Tibial nerve (tissue), 4 donors: ENCODE results near the gene S100A11. TPM values are rescaled to one million over a fixed set of nuclear protein-coding genes. Genes with fewer than 3 reads are reported as not detected.

Experiments used
- DNase-seq, 2 donors: peaks; one replicate each; pipeline ENCODE4 v3.0.0-alpha.2; 2019; ENCODE audit warnings: low spot score in 2 of 2
- H3K27ac ChIP-seq, 4 donors: fragments of 200-600 bp; sonication (generic) in 3 of 4; one replicate each; pipeline ENCODE4 v1.5.1; 2017 to 2019; ENCODE audit warnings: mild to moderate bottlenecking in 1 of 4
- H3K27me3 ChIP-seq, 2 donors: fragments of 200-600 bp; sonication (generic) in 1 of 2; one replicate each; pipeline versions ENCODE4 v1.5.1 to v1.6.0; 2017 to 2019
- H3K36me3 ChIP-seq, 3 donors: fragments of 200-600 bp; sonication (generic); one replicate each; pipeline ENCODE4 v1.5.1; 2018 to 2019
- H3K4me1 ChIP-seq, 4 donors: fragments of 200-600 bp; sonication (generic) in 3 of 4; one replicate each; pipeline ENCODE4 v1.5.1; 2017 to 2019
- H3K4me3 ChIP-seq, 4 donors: fragments of 200-600 bp; sonication (generic) in 3 of 4; one replicate each; pipeline ENCODE4 v1.5.1; 2017 to 2019; ENCODE audit warnings: mild to moderate bottlenecking in 1 of 4, moderate library complexity in 1 of 4
- H3K9me3 ChIP-seq, 4 donors: fragments of 200-600 bp; sonication (generic) in 3 of 4; one replicate each; pipeline ENCODE4 v1.5.1; 2017 to 2019
- EP300 ChIP-seq, 2 donors: sonication (generic); formaldehyde crosslinking; IDR thresholded peaks; one replicate each; pipeline ENCODE4 v1.6.1; 2017; ENCODE audit warnings: antibody characterized with exemption in 2 of 2, mild to moderate bottlenecking in 1 of 2
- POLR2A ChIP-seq, 2 donors: fragments of 450-650 bp; IDR thresholded peaks; one replicate each; pipeline ENCODE4 v1.6.1; 2017; ENCODE audit warnings: antibody characterized with exemption in 2 of 2, mild to moderate bottlenecking in 2 of 2, moderate library complexity in 2 of 2
- WGBS, 2 donors: methylation state at CpG; one replicate each; pipeline ENCODE4 v1.1.5; 2018; 5-methylcytosine and 5-hydroxymethylcytosine counted together
- total RNA-seq, 4 donors: library from RNA; depleted of rRNA; stranded (reverse); fragments of >200 nt; gene quantifications; one replicate each; pipeline ENCODE4 v1.1.0, GENCODE V29; 2016
- TF ChIP-seq, protein P1 (sequence below), 5 experiments: fragments of 200-600 bp in 3 of 5; fragments of 450-650 bp in 2 of 5; sonication (generic) in 3 of 5; IDR thresholded peaks; one replicate each; pipeline ENCODE4 v1.5.1; 2016 to 2019; ENCODE audit warnings: antibody characterized with exemption in 5 of 5, mild to moderate bottlenecking in 3 of 5, moderate library complexity in 2 of 5

S100A11 gene
- total RNA-seq, 4 donors from 2014 or later, result 85.0 to 267 (median 145) TPM

- H3K27ac ChIP-seq, result no peak overlapping the region
- H3K4me3 ChIP-seq, result no peak overlapping the region
- H3K27me3 ChIP-seq, result no peaks in the 10 kb centered on the region
- no peaks in the 10 kb centered on the region for H3K36me3 ChIP-seq
- H3K4me1 ChIP-seq, result peaks cover 0 to 18% (median 7%) of the 10 kb centered on the region in 4 donors
- WGBS, 2 donors, result 24 to 27% methylated on average over 11 of the region's 11 CpGs
- DNase-seq, result peak; percentile 82 to 95
- TF ChIP-seq EP300 (IDR thresholded peaks at IDR 0.05) (no peak), POLR2A (IDR thresholded peaks at IDR 0.05) (no peak)
- TF ChIP-seq, protein P1, sequence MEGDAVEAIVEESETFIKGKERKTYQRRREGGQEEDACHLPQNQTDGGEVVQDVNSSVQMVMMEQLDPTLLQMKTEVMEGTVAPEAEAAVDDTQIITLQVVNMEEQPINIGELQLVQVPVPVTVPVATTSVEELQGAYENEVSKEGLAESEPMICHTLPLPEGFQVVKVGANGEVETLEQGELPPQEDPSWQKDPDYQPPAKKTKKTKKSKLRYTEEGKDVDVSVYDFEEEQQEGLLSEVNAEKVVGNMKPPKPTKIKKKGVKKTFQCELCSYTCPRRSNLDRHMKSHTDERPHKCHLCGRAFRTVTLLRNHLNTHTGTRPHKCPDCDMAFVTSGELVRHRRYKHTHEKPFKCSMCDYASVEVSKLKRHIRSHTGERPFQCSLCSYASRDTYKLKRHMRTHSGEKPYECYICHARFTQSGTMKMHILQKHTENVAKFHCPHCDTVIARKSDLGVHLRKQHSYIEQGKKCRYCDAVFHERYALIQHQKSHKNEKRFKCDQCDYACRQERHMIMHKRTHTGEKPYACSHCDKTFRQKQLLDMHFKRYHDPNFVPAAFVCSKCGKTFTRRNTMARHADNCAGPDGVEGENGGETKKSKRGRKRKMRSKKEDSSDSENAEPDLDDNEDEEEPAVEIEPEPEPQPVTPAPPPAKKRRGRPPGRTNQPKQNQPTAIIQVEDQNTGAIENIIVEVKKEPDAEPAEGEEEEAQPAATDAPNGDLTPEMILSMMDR (IDR thresholded peaks at IDR 0.05), result peak; percentile 88 to 94 (median 89)
- H3K9me3 ChIP-seq, result no peaks in the 10 kb centered on the region
These were observed 15.8 kb upstream of the S100A11 start for GRCh38 chr1:152052606-152053005.

DNA sequence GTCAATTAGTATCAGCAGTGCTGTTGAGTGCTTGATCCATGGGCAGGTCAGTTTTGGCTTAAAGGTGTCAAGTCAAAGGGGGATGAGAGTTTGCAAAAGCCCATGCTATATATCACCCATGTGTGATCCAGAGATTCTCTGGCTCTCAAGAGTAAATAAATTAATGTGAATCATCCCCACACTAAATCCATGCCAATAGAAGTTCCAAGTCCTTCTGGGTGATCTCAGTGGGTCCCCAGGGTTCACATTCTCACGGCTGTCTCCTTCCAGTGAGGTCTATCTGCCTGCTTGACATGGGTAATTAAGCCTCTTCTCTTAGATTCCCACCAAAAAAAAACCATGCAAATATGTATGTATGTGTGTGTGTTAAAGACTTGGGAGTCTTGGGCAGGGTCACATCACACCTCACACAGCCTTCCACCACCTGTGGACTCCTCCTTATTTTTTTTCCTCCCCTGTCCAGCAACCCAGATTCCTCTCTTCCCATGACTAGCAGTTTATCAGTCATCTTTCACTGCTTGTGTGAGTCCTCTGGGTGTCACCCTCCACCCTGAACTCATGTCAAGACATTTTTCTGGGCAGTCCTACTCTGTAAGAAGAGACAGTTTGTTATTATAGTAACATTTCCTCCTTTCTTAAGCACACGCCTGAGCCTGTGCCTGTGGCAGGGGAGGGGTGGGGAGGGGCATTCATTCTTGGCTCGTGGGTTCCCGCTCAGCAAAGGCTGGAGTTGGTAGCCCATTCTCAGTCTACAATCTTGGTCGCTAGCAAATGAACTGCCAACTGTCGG lies 14.3 kb upstream of the S100A11 start:
- 62 to 64% methylated on average over 6 of the region's 6 CpGs for WGBS, 2 donors
- no peak for DNase-seq
- TF ChIP-seq EP300 (IDR thresholded peaks at IDR 0.05) (no peak), POLR2A (IDR thresholded peaks at IDR 0.05) (no peak)
- TF ChIP-seq, protein P1 (IDR thresholded peaks at IDR 0.05), result no peak
- Histone ChIP-seq H3K27me3 (no peaks in the 10 kb centered on the region), H3K4me3 (no peak overlapping the region), H3K4me1 (peaks cover 0 to 26% (median 14%) of the 10 kb centered on the region in 4 donors), H3K27ac (no peak overlapping the region), H3K36me3 (no peaks in the 10 kb centered on the region), H3K9me3 (no peaks in the 10 kb centered on the region)

DNA sequence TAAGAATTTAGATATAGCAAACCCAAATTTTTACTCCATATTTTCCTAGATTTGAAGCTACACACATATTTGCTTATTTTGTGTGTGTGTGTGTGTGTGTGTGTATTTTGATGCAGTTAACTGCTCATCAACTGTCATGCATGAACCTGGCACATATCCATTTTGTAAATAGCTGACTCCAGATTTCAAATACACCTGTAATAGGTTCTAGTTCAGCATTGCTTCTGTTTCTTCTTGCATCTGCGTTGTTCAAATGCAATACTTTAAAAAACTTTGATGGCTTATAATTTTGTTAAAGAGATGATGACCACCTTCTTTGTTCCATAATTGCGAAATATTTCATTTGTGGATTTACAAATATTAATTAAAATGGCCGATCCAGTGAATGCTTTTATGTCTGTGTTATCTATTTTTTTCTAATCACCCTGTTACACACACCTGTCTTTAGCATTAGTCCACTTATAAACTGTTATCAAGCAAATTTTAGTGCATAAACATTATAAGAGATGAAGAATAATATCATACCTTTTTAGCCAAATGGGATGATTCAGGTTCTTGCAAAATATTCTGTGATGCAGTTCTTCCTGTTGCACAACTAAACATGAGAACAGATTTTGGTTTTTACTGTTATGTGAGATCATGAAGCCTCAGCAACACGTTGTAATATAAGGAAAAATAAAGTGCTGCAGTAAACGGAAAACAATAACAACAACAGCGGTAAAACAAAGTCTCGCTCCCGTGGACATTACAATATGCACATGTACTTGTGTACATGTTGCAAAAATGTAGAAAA lies 12.7 kb upstream of the S100A11 start:
- 75 to 76% methylated on average over 8 of the region's 8 CpGs for WGBS, 2 donors
- DNase-seq, result peak in 1 of 2 donors; percentile 34
- H3K36me3 ChIP-seq, result no peaks in the 10 kb centered on the region
- peak overlapping the region in 2 of 4 donors; percentile 97 for H3K27ac ChIP-seq
- no peaks in the 10 kb centered on the region for H3K27me3 ChIP-seq
- H3K4me3 ChIP-seq, result no peak overlapping the region
- H3K9me3 ChIP-seq, result no peaks in the 10 kb centered on the region
- TF ChIP-seq, protein P1 (IDR thresholded peaks at IDR 0.05), result no peak
- peak; percentile 51 for TF ChIP-seq EP300 (IDR thresholded peaks at IDR 0.05)
- H3K4me1 ChIP-seq, result peaks cover 0 to 28% (median 14%) of the 10 kb centered on the region in 4 donors

DNA sequence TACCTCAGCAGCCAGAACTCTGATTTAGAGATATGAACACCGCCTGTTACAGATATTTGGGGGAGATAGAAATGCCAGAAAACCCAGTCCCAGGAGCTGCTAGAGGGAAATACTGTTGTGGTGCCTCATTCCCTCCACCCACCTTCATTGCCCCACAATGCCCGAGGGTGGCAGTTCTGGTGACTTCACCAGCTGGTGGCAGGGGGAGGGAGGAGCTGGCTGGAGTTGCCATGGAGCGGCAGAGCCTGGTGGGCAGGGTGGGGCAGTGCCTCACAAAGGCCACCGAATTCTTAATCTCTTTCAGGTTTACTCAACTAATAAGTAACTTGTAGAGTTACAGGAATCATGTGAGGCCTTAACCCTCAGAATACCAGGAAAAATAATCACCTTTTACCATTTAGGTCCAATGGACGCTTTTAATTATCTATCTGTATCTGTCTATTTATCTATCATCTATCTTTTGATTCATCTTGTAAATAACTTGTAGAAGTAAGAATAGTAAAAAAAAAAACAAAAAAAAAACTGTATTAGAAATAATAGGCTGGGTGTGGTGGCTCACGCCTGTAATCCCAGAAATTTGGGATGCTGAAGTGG lies 11.7 kb upstream of the S100A11 start:
- Histone ChIP-seq H3K9me3 (no peaks in the 10 kb centered on the region), H3K27ac (peak overlapping the region; percentile 84 to 97 (median 94)), H3K4me3 (peak overlapping the region in 2 of 4 donors; percentile 22 to 24), H3K27me3 (no peaks in the 10 kb centered on the region), H3K36me3 (no peaks in the 10 kb centered on the region), H3K4me1 (peaks cover 0 to 35% (median 14%) of the 10 kb centered on the region in 4 donors)
- DNase-seq, result peak in 1 of 2 donors; percentile 35
- TF ChIP-seq EP300 (IDR thresholded peaks at IDR 0.05) (no peak), POLR2A (IDR thresholded peaks at IDR 0.05) (no peak)
- TF ChIP-seq, protein P1 (IDR thresholded peaks at IDR 0.05), result no peak
- 47 to 58% methylated on average over 6 of the region's 6 CpGs for WGBS, 2 donors
